Measurements from ENCODE around the gene RANGRF. TPM values are rescaled to one million over a fixed set of nuclear protein-coding genes. Genes with fewer than 3 reads are reported as not detected.

Gene RANGRF
- total RNA-seq, 4 donors from 2014 or later, result 26.5 to 43.6 (median 34.4) TPM

DNA sequence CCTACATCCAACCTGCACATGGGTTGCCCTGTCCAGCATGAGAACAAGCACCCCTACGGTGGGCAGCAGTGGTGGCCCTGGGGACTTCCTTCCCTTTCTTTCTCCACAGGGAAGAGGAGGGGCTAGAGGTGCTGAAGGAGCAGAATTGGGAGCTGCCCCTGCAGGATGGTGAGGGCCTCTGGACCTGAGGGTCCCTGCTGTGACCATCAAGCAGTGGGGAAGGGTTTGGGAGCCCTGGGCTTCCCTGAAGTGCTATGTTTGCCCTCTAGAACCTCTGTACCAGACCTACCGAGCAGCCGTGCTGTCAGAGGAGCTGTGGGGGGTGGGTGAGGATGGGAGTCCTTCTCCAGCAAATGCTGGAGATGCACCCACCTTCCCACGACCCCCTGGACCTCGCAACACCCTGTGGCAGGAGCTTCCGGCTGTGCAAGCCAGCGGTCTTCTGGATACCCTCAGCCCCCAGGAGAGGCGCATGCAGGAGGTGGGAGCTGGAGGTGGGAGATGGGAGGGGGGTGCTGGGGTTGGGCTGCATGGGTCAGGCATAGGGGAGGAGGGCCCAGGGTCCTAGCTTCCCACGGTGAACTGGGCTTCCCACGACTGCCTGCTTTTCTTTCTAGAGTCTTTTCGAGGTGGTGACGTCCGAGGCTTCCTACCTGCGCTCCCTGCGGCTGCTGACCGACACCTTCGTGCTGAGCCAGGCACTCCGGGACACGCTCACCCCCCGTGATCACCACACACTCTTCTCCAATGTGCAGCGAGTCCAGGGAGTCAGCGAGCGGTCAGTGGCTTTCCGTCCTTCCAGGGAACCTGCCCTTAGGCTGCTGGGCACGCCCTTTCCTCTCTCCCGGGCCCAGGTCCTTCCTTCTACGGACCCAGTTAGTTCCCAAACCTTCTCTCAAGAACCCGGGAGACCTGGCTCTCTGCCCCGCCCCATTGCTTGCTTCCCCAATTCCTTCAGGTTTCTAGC is 26.6 kb downstream of the RANGRF start:
- peaks cover 12 to 19% (median 15%) of the 10 kb centered on the region in 4 donors for H3K4me1 ChIP-seq
- H3K27ac ChIP-seq (replicated peaks in 1 of 4), result no peak overlapping the region
- no peak overlapping the region for H3K4me3 ChIP-seq
- peaks cover 0 to 87% (median 18%) of the 10 kb centered on the region in 4 donors for H3K27me3 ChIP-seq
- H3K36me3 ChIP-seq, result peaks cover 0 to 69% (median 6%) of the 10 kb centered on the region in 4 donors
- WGBS, result 30% methylated on average over 27 of the region's 29 CpGs
- no peaks in the 10 kb centered on the region for H3K9me3 ChIP-seq
- TF ChIP-seq POLR2AphosphoS5 (IDR thresholded peaks at IDR 0.05), result no peak
- TF ChIP-seq POLR2A (IDR thresholded peaks at IDR 0.05; ENCODE audit: low read depth), result no peak
- TF ChIP-seq EP300 (IDR thresholded peaks at IDR 0.05), result no peak
- TF ChIP-seq, protein P1, sequence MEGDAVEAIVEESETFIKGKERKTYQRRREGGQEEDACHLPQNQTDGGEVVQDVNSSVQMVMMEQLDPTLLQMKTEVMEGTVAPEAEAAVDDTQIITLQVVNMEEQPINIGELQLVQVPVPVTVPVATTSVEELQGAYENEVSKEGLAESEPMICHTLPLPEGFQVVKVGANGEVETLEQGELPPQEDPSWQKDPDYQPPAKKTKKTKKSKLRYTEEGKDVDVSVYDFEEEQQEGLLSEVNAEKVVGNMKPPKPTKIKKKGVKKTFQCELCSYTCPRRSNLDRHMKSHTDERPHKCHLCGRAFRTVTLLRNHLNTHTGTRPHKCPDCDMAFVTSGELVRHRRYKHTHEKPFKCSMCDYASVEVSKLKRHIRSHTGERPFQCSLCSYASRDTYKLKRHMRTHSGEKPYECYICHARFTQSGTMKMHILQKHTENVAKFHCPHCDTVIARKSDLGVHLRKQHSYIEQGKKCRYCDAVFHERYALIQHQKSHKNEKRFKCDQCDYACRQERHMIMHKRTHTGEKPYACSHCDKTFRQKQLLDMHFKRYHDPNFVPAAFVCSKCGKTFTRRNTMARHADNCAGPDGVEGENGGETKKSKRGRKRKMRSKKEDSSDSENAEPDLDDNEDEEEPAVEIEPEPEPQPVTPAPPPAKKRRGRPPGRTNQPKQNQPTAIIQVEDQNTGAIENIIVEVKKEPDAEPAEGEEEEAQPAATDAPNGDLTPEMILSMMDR (IDR thresholded peaks at IDR 0.05), result no peak
- no peak for DNase-seq (ENCODE audit: extremely low spot score)
- intact Hi-C loops (cut with DNase I), result no loop called here

DNA sequence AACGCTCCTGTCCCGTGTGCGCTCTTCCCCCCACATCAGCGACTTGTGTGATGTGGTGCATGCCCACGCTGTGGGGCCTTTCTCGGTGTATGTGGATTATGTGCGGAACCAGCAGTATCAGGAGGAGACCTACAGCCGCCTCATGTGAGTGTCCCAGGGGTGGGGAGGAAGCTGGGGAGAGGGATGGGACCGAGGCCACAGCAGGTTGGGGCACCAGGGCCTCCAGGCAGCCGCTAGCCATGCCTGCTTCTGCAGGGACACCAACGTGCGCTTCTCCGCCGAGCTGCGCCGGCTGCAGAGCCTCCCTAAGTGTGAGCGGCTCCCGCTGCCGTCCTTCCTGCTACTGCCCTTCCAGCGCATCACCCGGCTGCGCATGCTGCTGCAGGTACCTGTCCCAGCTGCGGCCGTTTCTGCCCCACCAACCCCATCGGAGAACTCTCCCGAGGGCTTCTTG is 27.3 kb downstream of the RANGRF start:
- intact Hi-C loops (cut with DNase I), result no loop called here
- no peak for TF ChIP-seq POLR2A (IDR thresholded peaks at IDR 0.05; ENCODE audit: low read depth)
- TF ChIP-seq, protein P1 (IDR thresholded peaks at IDR 0.05), result no peak
- TF ChIP-seq POLR2AphosphoS5 (IDR thresholded peaks at IDR 0.05), result no peak
- TF ChIP-seq EP300 (IDR thresholded peaks at IDR 0.05), result no peak
- peaks cover 0 to 80% (median 18%) of the 10 kb centered on the region in 4 donors for H3K27me3 ChIP-seq

DNA sequence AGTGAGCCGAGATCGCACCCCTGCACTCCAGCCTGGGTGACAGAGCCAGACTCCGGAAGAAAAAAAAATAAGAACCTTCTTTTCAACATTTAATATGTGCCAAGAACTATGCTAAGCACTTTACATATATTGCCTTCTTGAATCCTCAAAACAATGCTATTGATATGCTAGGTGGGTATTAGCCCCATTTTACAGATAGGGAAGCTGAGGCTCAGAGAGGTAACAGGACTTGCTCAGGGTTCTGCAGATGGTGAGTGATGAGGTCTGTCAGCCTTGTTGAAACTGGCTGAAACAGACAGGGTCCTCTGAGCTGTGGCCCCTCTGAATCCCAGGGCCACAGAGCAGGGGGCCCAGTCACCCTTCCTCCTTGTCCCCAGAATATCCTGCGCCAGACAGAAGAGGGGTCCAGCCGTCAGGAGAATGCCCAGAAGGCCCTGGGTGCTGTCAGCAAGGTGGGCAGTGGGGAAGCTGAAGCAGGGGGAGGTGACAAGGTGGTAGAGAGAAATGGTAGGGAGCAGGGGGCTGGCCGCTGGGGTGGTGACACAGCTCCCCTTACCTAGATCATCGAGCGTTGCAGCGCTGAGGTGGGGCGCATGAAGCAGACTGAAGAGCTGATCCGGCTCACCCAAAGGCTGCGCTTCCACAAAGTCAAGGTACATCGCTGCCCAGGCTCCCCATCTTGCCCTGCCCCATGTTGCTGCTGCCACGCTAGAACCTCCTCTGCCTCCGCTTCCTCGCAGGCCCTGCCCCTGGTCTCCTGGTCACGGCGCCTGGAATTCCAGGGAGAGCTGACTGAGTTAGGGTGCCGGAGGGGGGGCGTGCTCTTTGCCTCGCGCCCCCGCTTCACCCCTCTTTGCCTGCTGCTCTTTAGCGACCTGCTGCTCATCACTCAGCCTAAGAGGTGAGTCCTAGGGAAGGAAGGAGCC is 29.8 kb downstream of the RANGRF start:
- no peak overlapping the region for H3K4me3 ChIP-seq
- intact Hi-C loops (cut with DNase I), result no loop called here
- H3K9me3 ChIP-seq, result no peaks in the 10 kb centered on the region
- H3K4me1 ChIP-seq, result peaks cover 12 to 19% (median 14%) of the 10 kb centered on the region in 4 donors
- peaks cover 0 to 66% (median 6%) of the 10 kb centered on the region in 4 donors for H3K36me3 ChIP-seq
- H3K27me3 ChIP-seq, result peaks cover 0 to 55% (median 13%) of the 10 kb centered on the region in 4 donors
- TF ChIP-seq EP300 (IDR thresholded peaks at IDR 0.05), result no peak
- no peak for TF ChIP-seq POLR2A (IDR thresholded peaks at IDR 0.05; ENCODE audit: low read depth)
- TF ChIP-seq, protein P1 (IDR thresholded peaks at IDR 0.05), result no peak
- TF ChIP-seq POLR2AphosphoS5 (IDR thresholded peaks at IDR 0.05), result no peak
- 70% methylated on average over 22 of the region's 24 CpGs for WGBS
- H3K27ac ChIP-seq (replicated peaks in 1 of 4), result no peak overlapping the region
- DNase-seq (ENCODE audit: extremely low spot score), result no peak

More for the DNA sequence above, 27.3 kb downstream of the RANGRF start:
- WGBS, result 37% methylated on average over 18 of the region's 26 CpGs
- peaks cover 12 to 19% (median 15%) of the 10 kb centered on the region in 4 donors for H3K4me1 ChIP-seq
- H3K4me3 ChIP-seq, result no peak overlapping the region
- no peak overlapping the region for H3K27ac ChIP-seq (replicated peaks in 1 of 4)
- peaks cover 0 to 71% (median 6%) of the 10 kb centered on the region in 4 donors for H3K36me3 ChIP-seq
- no peaks in the 10 kb centered on the region for H3K9me3 ChIP-seq
- no peak for DNase-seq (ENCODE audit: extremely low spot score)

DNA sequence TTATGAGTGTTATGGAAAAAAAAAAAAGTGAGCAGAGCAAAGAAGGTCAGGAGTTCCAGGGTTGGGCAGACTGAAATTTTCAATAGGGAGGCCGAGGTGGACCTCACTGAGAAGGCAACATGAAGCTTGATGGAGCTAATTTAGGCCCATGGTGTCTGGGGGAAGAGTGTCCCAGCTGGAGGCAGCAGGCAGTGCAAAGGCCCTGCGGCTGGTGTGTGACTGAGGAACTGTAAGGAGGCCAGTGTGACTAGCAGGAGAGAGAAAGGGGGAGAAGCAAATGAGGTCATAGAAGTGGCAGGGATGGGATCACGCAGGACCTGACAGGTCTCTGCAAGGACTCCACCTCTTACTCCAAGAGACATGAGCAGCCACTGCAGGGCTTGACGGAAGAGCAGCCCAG is 31.8 kb downstream of the RANGRF start:
- Histone ChIP-seq H3K27ac (replicated peaks in 1 of 4) (no peak overlapping the region), H3K9me3 (no peaks in the 10 kb centered on the region), H3K27me3 (peaks cover 0 to 48% (median 8%) of the 10 kb centered on the region in 4 donors), H3K4me1 (peaks cover 4 to 9% (median 8%) of the 10 kb centered on the region in 4 donors), H3K36me3 (peaks cover 0 to 46% (median 6%) of the 10 kb centered on the region in 4 donors), H3K4me3 (no peak overlapping the region)
- no peak for DNase-seq (ENCODE audit: extremely low spot score)
- TF ChIP-seq POLR2AphosphoS5 (IDR thresholded peaks at IDR 0.05) (no peak), EP300 (IDR thresholded peaks at IDR 0.05) (no peak)
- TF ChIP-seq, protein P1 (IDR thresholded peaks at IDR 0.05), result no peak
- intact Hi-C loops (cut with DNase I), result no loop called here
- 86% methylated on average over 4 of the region's 4 CpGs for WGBS
